ENCODE data around the gene AKAP13. TPM values are rescaled to one million over a fixed set of nuclear protein-coding genes. Genes with fewer than 3 reads are reported as not detected.
"Not testable (repeated sequence)": the region's sequence is repeated elsewhere in the genome, so short reads cannot be mapped to it uniquely, and the experiment has no call there.

The AKAP13 gene
- polyA plus RNA-seq, 1 experiment = 13.6 TPM

- H3K36me3 ChIP-seq (ENCODE audit: control insufficient read depth, insufficient read depth, low read length) = no peaks in the 10 kb centered on the region
- no peaks in the 10 kb centered on the region for H3K27me3 ChIP-seq (ENCODE audit: control insufficient read depth, insufficient read depth, low read length)
- TF ChIP-seq CTCF (IDR thresholded peaks at IDR 0.05; ENCODE audit: insufficient read depth, low read depth, low read length) = no peak
- H3K4me3 ChIP-seq (ENCODE audit: low read depth, low read length) = peak overlapping the region; percentile 68
- DNase-seq (ENCODE audit: low read depth) = no peak
- CTCF ChIA-PET = interaction anchor here (1.1 to 1.4 kb wide), 2 partner anchors 24 to 38 kb away, joined by 3 to 4 read pairs; no protein-coding TSS in a partner anchor
- POLR2A ChIA-PET = no interaction called here
Measured at GRCh38 chr15:85793641-85794597, 413.5 kb downstream of the AKAP13 start.

GRCh38 chr15:85794598-85795336 lies 414.4 kb downstream of the AKAP13 start, which contains the start of gene KLHL25:
Gene KLHL25, minus strand, starts transcription at chr15:85794925. Its CDS starts 25,115 bp downstream, at chr15:85769810.
- no peak for TF ChIP-seq CTCF (IDR thresholded peaks at IDR 0.05; ENCODE audit: insufficient read depth, low read depth, low read length)
- Histone ChIP-seq H3K4me3 (ENCODE audit: low read depth, low read length) (peak within 1 kb of the TSS; percentile 68), H3K36me3 (ENCODE audit: control insufficient read depth, insufficient read depth, low read length) (no peaks in the 10 kb centered on the region), H3K27me3 (ENCODE audit: control insufficient read depth, insufficient read depth, low read length) (no peaks in the 10 kb centered on the region)
- DNase-seq (ENCODE audit: low read depth) = peak; percentile 65
- ChIA-PET POLR2A (no interaction called here), CTCF (interaction anchor here (1.1 kb wide), 1 partner anchor 23 kb away, joined by 3 read pairs; no protein-coding TSS in a partner anchor)

- POLR2A ChIA-PET = no interaction called here
- Histone ChIP-seq H3K27me3 (ENCODE audit: control insufficient read depth, insufficient read depth, low read length) (no peaks in the 10 kb centered on the region), H3K36me3 (ENCODE audit: control insufficient read depth, insufficient read depth, low read length) (no peaks in the 10 kb centered on the region), H3K4me3 (ENCODE audit: low read depth, low read length) (peak overlapping the region; percentile 45)
- DNase-seq (ENCODE audit: low read depth) = no peak
- CTCF ChIA-PET = no interaction called here
- TF ChIP-seq CTCF (IDR thresholded peaks at IDR 0.05; ENCODE audit: insufficient read depth, low read depth, low read length) = no peak
Measured at GRCh38 chr15:85795337-85796305, 415.2 kb downstream of the AKAP13 start.

- H3K4me3 ChIP-seq (ENCODE audit: low read depth, low read length); DNase-seq (ENCODE audit: low read depth); H3K27me3 ChIP-seq (ENCODE audit: control insufficient read depth, insufficient read depth, low read length); POLR2A ChIA-PET; H3K36me3 ChIP-seq (ENCODE audit: control insufficient read depth, insufficient read depth, low read length): not testable (repeated sequence)
- CTCF ChIA-PET = interaction anchor here (1.1 kb wide), 1 partner anchor 44 kb away, joined by 8 read pairs; no protein-coding TSS in a partner anchor
Measured at GRCh38 chr15:85796371-85796770, 416.0 kb downstream of the AKAP13 start.

Small RNA genes within 50 kb of the gene (small RNA-seq; reads per million reads assigned to genes)
- gene AC021739.1 (ENCODE audit: insufficient read length, low read depth, low replicate concordance) = not detected
- gene MIR1276 (ENCODE audit: insufficient read length, low read depth, low replicate concordance) = not detected
- gene RNU6-1280P (ENCODE audit: insufficient read length, low read depth, low replicate concordance) = not detected
- gene RNU7-79P (ENCODE audit: insufficient read length, low read depth, low replicate concordance) = not detected

Measured in BJ (cell line).